ENCODE results near the gene SFXN4. TPM values are rescaled to one million over a fixed set of nuclear protein-coding genes. Genes with fewer than 3 reads are reported as not detected.

SFXN4 gene
- total RNA-seq, 1 donor from 2014 or later, result 16.7 TPM

DNA sequence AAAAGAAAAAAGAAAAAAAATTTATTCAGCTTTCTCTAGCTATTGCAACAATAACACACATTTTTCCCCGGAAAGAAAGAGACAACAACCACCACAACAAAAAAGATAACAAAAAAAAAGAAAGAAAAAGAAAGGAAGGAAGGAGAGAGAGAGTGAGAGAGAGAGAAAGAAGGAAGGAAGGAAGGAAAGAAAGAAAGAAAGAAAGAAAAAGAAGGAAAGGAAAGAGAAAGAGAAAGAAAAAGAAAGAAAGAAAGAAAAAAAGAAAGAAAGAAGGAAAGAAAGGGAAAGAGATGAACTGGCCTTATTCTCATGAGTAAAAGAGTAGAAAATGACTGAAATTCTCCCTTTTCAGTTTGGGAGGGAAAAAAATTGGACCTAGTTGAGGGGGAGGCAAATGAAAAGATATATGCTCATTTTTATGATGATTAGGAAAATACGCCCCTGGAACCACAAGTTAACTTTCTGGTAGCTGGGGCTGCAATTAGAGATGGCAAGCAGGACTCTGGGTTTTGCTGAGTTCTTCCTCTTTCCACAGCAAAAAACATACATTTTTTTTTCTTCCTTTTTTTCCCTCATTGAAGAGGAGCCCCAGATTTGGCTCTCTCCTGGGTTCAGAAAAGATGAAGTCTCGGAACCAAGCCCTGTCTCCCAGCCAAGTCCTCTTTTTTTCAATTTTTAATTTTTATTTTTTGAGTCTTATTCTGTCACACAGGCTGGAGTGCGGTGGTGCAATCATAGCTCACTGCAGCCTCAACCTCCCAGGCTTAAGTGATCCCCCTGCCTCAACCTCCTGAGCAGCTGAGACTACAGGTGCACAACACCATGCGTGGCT, 25.7 kb upstream of the SFXN4 start:
- no peak overlapping the region for H3K4me3 Mint-ChIP-seq (ENCODE audit: unreplicated experiment)
- Histone ChIP-seq H3K9me3 (ENCODE audit: insufficient read depth, low read depth, low read length) (no peaks in the 10 kb centered on the region), H3K9ac (ENCODE audit: low read length) (no peak overlapping the region), H3K36me3 (ENCODE audit: insufficient read depth, low read length) (no peaks in the 10 kb centered on the region), H3K4me2 (ENCODE audit: low read length) (peak overlapping the region; percentile 32), H3K4me3 (ENCODE audit: insufficient read depth, low read depth, low read length) (no peak overlapping the region), H4K20me1 (ENCODE audit: insufficient read depth, low read length) (no peaks in the 10 kb centered on the region), H3K27ac (ENCODE audit: low read depth, low read length) (no peak overlapping the region), H3K4me1 (ENCODE audit: insufficient read depth, low read length) (peaks cover 12% of the 10 kb centered on the region), H3K27me3 (ENCODE audit: insufficient read depth, low read length) (no peaks in the 10 kb centered on the region), H3K79me2 (ENCODE audit: insufficient read depth, low read length) (no peaks in the 10 kb centered on the region), H2AFZ (ENCODE audit: low read depth, low read length) (no peak overlapping the region)
- peak overlapping the region; percentile 95 for H3K27ac Mint-ChIP-seq (ENCODE audit: unreplicated experiment)
- H3K4me1 Mint-ChIP-seq (ENCODE audit: low read depth, unreplicated experiment), result peaks cover 22% of the 10 kb centered on the region
- H3K27me3 Mint-ChIP-seq (ENCODE audit: low read depth, unreplicated experiment), result peaks cover 13% of the 10 kb centered on the region
- DNase-seq (ENCODE audit: low read depth) (no peak), FAIRE-seq (no peak)
- no peaks in the 10 kb centered on the region for H3K9me3 Mint-ChIP-seq (ENCODE audit: unreplicated experiment)
- TF ChIP-seq CTCF (IDR thresholded peaks at IDR 0.05; ENCODE audit: insufficient read depth, low read depth, low read length) (no peak), EZH2 (IDR thresholded peaks at IDR 0.05; ENCODE audit: insufficient read depth, low read length) (no peak)
- H3K36me3 Mint-ChIP-seq (ENCODE audit: low read depth, unreplicated experiment), result no peaks in the 10 kb centered on the region

- peak overlapping the region; percentile 95 for H3K27ac Mint-ChIP-seq (ENCODE audit: unreplicated experiment)
- Histone ChIP-seq H3K36me3 (ENCODE audit: insufficient read depth, low read length) (no peaks in the 10 kb centered on the region), H3K79me2 (ENCODE audit: insufficient read depth, low read length) (no peaks in the 10 kb centered on the region), H3K9me3 (ENCODE audit: insufficient read depth, low read depth, low read length) (no peaks in the 10 kb centered on the region), H3K9ac (ENCODE audit: low read length) (peak overlapping the region; percentile 68), H3K27me3 (ENCODE audit: insufficient read depth, low read length) (no peaks in the 10 kb centered on the region), H3K4me1 (ENCODE audit: insufficient read depth, low read length) (peaks cover 12% of the 10 kb centered on the region), H3K4me2 (ENCODE audit: low read length) (peak overlapping the region; percentile 71), H4K20me1 (ENCODE audit: insufficient read depth, low read length) (no peaks in the 10 kb centered on the region), H2AFZ (ENCODE audit: low read depth, low read length) (no peak overlapping the region), H3K27ac (ENCODE audit: low read depth, low read length) (peak overlapping the region; percentile 90), H3K4me3 (ENCODE audit: insufficient read depth, low read depth, low read length) (no peak overlapping the region)
- H3K9me3 Mint-ChIP-seq (ENCODE audit: unreplicated experiment), result no peaks in the 10 kb centered on the region
- TF ChIP-seq CTCF (IDR thresholded peaks at IDR 0.05; ENCODE audit: insufficient read depth, low read depth, low read length) (no peak), EZH2 (IDR thresholded peaks at IDR 0.05; ENCODE audit: insufficient read depth, low read length) (no peak)
- H3K27me3 Mint-ChIP-seq (ENCODE audit: low read depth, unreplicated experiment), result peaks cover 11% of the 10 kb centered on the region
- no peaks in the 10 kb centered on the region for H3K36me3 Mint-ChIP-seq (ENCODE audit: low read depth, unreplicated experiment)
- FAIRE-seq (peak; percentile 98), DNase-seq (ENCODE audit: low read depth) (peak; percentile 99)
- H3K4me3 Mint-ChIP-seq (ENCODE audit: unreplicated experiment), result peak overlapping the region; percentile 9
- H3K4me1 Mint-ChIP-seq (ENCODE audit: low read depth, unreplicated experiment), result peaks cover 22% of the 10 kb centered on the region
Measured at GRCh38 chr10:119190353-119190752, 24.8 kb upstream of the SFXN4 start.

GRCh38 chr10:119189811-119190282, 24.3 kb upstream of the SFXN4 start:
- peak; percentile 37 for FAIRE-seq

More at GRCh38 chr10:119189811-119190282, 24.3 kb upstream of the SFXN4 start:
- no peaks in the 10 kb centered on the region for H3K9me3 ChIP-seq (ENCODE audit: insufficient read depth, low read depth, low read length)
- H3K9ac ChIP-seq (ENCODE audit: low read length), result peak overlapping the region; percentile 68
- no peaks in the 10 kb centered on the region for H3K27me3 ChIP-seq (ENCODE audit: insufficient read depth, low read length)
- H3K9me3 Mint-ChIP-seq (ENCODE audit: unreplicated experiment), result no peaks in the 10 kb centered on the region
- peak overlapping the region; percentile 31 for H3K4me3 Mint-ChIP-seq (ENCODE audit: unreplicated experiment)
- no peaks in the 10 kb centered on the region for H3K36me3 ChIP-seq (ENCODE audit: insufficient read depth, low read length)
- H3K27me3 Mint-ChIP-seq (ENCODE audit: low read depth, unreplicated experiment), result peaks cover 7% of the 10 kb centered on the region
- no peaks in the 10 kb centered on the region for H3K36me3 Mint-ChIP-seq (ENCODE audit: low read depth, unreplicated experiment)
- peaks cover 22% of the 10 kb centered on the region for H3K4me1 Mint-ChIP-seq (ENCODE audit: low read depth, unreplicated experiment)
- DNase-seq (ENCODE audit: low read depth), result peak; percentile 94
- no peak overlapping the region for H2AFZ ChIP-seq (ENCODE audit: low read depth, low read length)
- no peak overlapping the region for H3K4me3 ChIP-seq (ENCODE audit: insufficient read depth, low read depth, low read length)
- TF ChIP-seq CTCF (IDR thresholded peaks at IDR 0.05; ENCODE audit: insufficient read depth, low read depth, low read length), result no peak
- no peak for TF ChIP-seq EZH2 (IDR thresholded peaks at IDR 0.05; ENCODE audit: insufficient read depth, low read length)
- peak overlapping the region; percentile 71 for H3K4me2 ChIP-seq (ENCODE audit: low read length)
- peaks cover 12% of the 10 kb centered on the region for H3K4me1 ChIP-seq (ENCODE audit: insufficient read depth, low read length)
- H3K79me2 ChIP-seq (ENCODE audit: insufficient read depth, low read length), result no peaks in the 10 kb centered on the region
- peak overlapping the region; percentile 90 for H3K27ac ChIP-seq (ENCODE audit: low read depth, low read length)
- peak overlapping the region; percentile 95 for H3K27ac Mint-ChIP-seq (ENCODE audit: unreplicated experiment)
- H4K20me1 ChIP-seq (ENCODE audit: insufficient read depth, low read length), result no peaks in the 10 kb centered on the region
